Mesendoderm (in vitro differentiated cells): Measurements from ENCODE around the gene GALNTL6.

Experiments
- DNase-seq: peaks from one replicate; pipeline ENCODE4 v3.0.0; 2013
- H2AK5ac ChIP-seq: 2 replicates; pipeline ENCODE4 v1.6.1; 2013; ENCODE audit warnings: low read length, inconsistent platforms
- H2BK120ac ChIP-seq: 2 replicates; pipeline ENCODE4 v1.6.1; 2013; ENCODE audit warnings: low read depth, mild to moderate bottlenecking, low read length, moderate library complexity, mixed read lengths
- H2BK15ac ChIP-seq: replicated peaks from 2 replicates; pipeline ENCODE4 v1.6.1; 2013; ENCODE audit warnings: low read depth, mild to moderate bottlenecking, moderate library complexity
- H2BK5ac ChIP-seq: 2 replicates; pipeline ENCODE4 v1.6.1; 2013; ENCODE audit warnings: low read length, inconsistent platforms
- H3K18ac ChIP-seq: 2 replicates; pipeline ENCODE4 v1.6.1; 2013; ENCODE audit warnings: mild to moderate bottlenecking, low read length, mixed read lengths
- H3K23ac ChIP-seq: one replicate; pipeline ENCODE4 v1.6.1; 2013; ENCODE audit warnings: low read length
- H3K27ac ChIP-seq: 2 replicates; pipeline ENCODE4 v1.5.1; 2013; ENCODE audit warnings: low read depth, mild to moderate bottlenecking, inconsistent platforms, low read length, moderate library complexity
- H3K27me3 ChIP-seq: 2 replicates; pipeline ENCODE4 v1.6.1; 2013; ENCODE audit warnings: low read length, control low read depth, mild to moderate bottlenecking, inconsistent platforms; ENCODE audit not compliant: insufficient read depth, poor library complexity
- H3K36me3 ChIP-seq: 2 replicates; pipeline ENCODE4 v1.6.1; 2013; ENCODE audit warnings: low read length, inconsistent platforms; ENCODE audit not compliant: control insufficient read depth, insufficient read depth
- H3K4ac ChIP-seq: one replicate; pipeline ENCODE4 v1.6.1; 2013; ENCODE audit warnings: low read depth, mild to moderate bottlenecking, low read length, moderate library complexity
- H3K4me1 ChIP-seq: 2 replicates; pipeline ENCODE4 v1.6.1; 2013; ENCODE audit warnings: low read depth, low read length, inconsistent platforms; ENCODE audit not compliant: control insufficient read depth
- H3K4me2 ChIP-seq: 2 replicates; pipeline ENCODE4 v1.6.1; 2013; ENCODE audit warnings: low read length
- H3K4me3 ChIP-seq: 2 replicates; pipeline ENCODE4 v1.5.1; 2013; ENCODE audit warnings: mild to moderate bottlenecking, low read length
- H3K56ac ChIP-seq: one replicate; pipeline ENCODE4 v1.6.1; 2013; ENCODE audit warnings: low read length
- H3K79me1 ChIP-seq: 2 replicates; pipeline ENCODE4 v1.6.1; 2013; ENCODE audit warnings: low read length, inconsistent platforms
- H3K79me2 ChIP-seq: 2 replicates; pipeline ENCODE4 v1.6.1; 2013; ENCODE audit warnings: mild to moderate bottlenecking, low read length; ENCODE audit not compliant: control insufficient read depth, insufficient read depth
- H3K9ac ChIP-seq: 2 replicates; pipeline ENCODE4 v1.6.1; 2013; ENCODE audit warnings: low read length, inconsistent platforms
- H4K5ac ChIP-seq: one replicate; pipeline ENCODE4 v1.6.1; 2013; ENCODE audit warnings: low read length
- H4K8ac ChIP-seq: one replicate; pipeline ENCODE4 v1.6.1; 2013; ENCODE audit warnings: low read depth, mild to moderate bottlenecking, control low read depth, low read length, moderate library complexity
- WGBS: extraction: QIAGEN DNeasy Blood & Tissue Kit; methylation state at CpG from one replicate; pipeline ENCODE4 v1.1.7; 2013; ENCODE audit warnings: low lambda C conversion rate, missing lambda C conversion rate; ENCODE audit not compliant: insufficient coverage; ENCODE audit errors: extremely low coverage; 5-methylcytosine and 5-hydroxymethylcytosine counted together

GALNTL6 gene

GRCh38 chr4:172942840-172943239, 1129.6 kb downstream of the GALNTL6 start:
- no peak overlapping the region for H2BK5ac ChIP-seq
- H3K18ac ChIP-seq = no peak overlapping the region
- no peaks in the 10 kb centered on the region for H3K79me2 ChIP-seq
- peak overlapping the region; percentile 36 for H3K4ac ChIP-seq
- H4K5ac ChIP-seq = no peak overlapping the region
- H2BK15ac ChIP-seq = no peak overlapping the region
- H3K27me3 ChIP-seq = no peaks in the 10 kb centered on the region
- no peak overlapping the region for H3K23ac ChIP-seq
- H3K56ac ChIP-seq = no peak overlapping the region
- H3K79me1 ChIP-seq = no peaks in the 10 kb centered on the region
- H3K4me2 ChIP-seq = no peak overlapping the region
- no peak overlapping the region for H2BK120ac ChIP-seq
- H3K36me3 ChIP-seq = no peaks in the 10 kb centered on the region
- no peak overlapping the region for H4K8ac ChIP-seq
- H3K4me3 ChIP-seq = no peak overlapping the region
- no peaks in the 10 kb centered on the region for H3K4me1 ChIP-seq
- H3K27ac ChIP-seq = no peak overlapping the region
- DNase-seq = no peak
- no peak overlapping the region for H2AK5ac ChIP-seq
- WGBS = no CpG with 5 or more reads among the region's 3 CpGs
- no peak overlapping the region for H3K9ac ChIP-seq

- Histone ChIP-seq H4K8ac (no peak overlapping the region), H3K27me3 (no peaks in the 10 kb centered on the region), H3K79me2 (no peaks in the 10 kb centered on the region), H3K4ac (no peak overlapping the region), H3K4me2 (no peak overlapping the region), H3K36me3 (no peaks in the 10 kb centered on the region), H2BK120ac (no peak overlapping the region), H4K5ac (no peak overlapping the region), H3K79me1 (no peaks in the 10 kb centered on the region), H3K18ac (no peak overlapping the region), H2BK15ac (no peak overlapping the region), H3K4me1 (no peaks in the 10 kb centered on the region), H2BK5ac (no peak overlapping the region), H3K9ac (no peak overlapping the region), H3K56ac (no peak overlapping the region), H3K4me3 (no peak overlapping the region), H3K23ac (no peak overlapping the region), H3K27ac (no peak overlapping the region), H2AK5ac (no peak overlapping the region)
- DNase-seq = peak; percentile 10
Measured at GRCh38 chr4:172945611-172946010, 1132.4 kb downstream of the GALNTL6 start.

GRCh38 chr4:172946503-172946902, 1133.3 kb downstream of the GALNTL6 start:
- no peaks in the 10 kb centered on the region for H3K4me1 ChIP-seq
- no peak overlapping the region for H3K9ac ChIP-seq
- no peak overlapping the region for H2BK5ac ChIP-seq
- no peak overlapping the region for H2AK5ac ChIP-seq
- no peaks in the 10 kb centered on the region for H3K36me3 ChIP-seq
- H2BK120ac ChIP-seq = no peak overlapping the region
- no peak overlapping the region for H3K27ac ChIP-seq
- no peak overlapping the region for H3K23ac ChIP-seq
- no peak overlapping the region for H3K4me3 ChIP-seq
- H3K79me2 ChIP-seq = no peaks in the 10 kb centered on the region
- no peak for DNase-seq
- H4K5ac ChIP-seq = no peak overlapping the region
- no CpG with 5 or more reads among the region's 1 CpG for WGBS
- H3K4ac ChIP-seq = no peak overlapping the region
- no peaks in the 10 kb centered on the region for H3K27me3 ChIP-seq
- H3K56ac ChIP-seq = no peak overlapping the region
- no peak overlapping the region for H3K4me2 ChIP-seq
- H3K79me1 ChIP-seq = no peaks in the 10 kb centered on the region
- no peak overlapping the region for H3K18ac ChIP-seq
- H4K8ac ChIP-seq = no peak overlapping the region
- H2BK15ac ChIP-seq = no peak overlapping the region

- no peaks in the 10 kb centered on the region for H3K36me3 ChIP-seq
- no peaks in the 10 kb centered on the region for H3K4me1 ChIP-seq
- no peak overlapping the region for H2BK120ac ChIP-seq
- no peak overlapping the region for H3K4me2 ChIP-seq
- no peak overlapping the region for H3K9ac ChIP-seq
- H3K27me3 ChIP-seq = no peaks in the 10 kb centered on the region
- H3K4ac ChIP-seq = no peak overlapping the region
- no peaks in the 10 kb centered on the region for H3K79me2 ChIP-seq
- no peak for DNase-seq
- no peak overlapping the region for H3K56ac ChIP-seq
- no peak overlapping the region for H3K4me3 ChIP-seq
- no peak overlapping the region for H3K27ac ChIP-seq
- H2BK5ac ChIP-seq = no peak overlapping the region
- H4K5ac ChIP-seq = no peak overlapping the region
- H4K8ac ChIP-seq = no peak overlapping the region
- H2AK5ac ChIP-seq = no peak overlapping the region
- WGBS = no CpG with 5 or more reads among the region's 3 CpGs
- no peaks in the 10 kb centered on the region for H3K79me1 ChIP-seq
- no peak overlapping the region for H3K18ac ChIP-seq
- no peak overlapping the region for H2BK15ac ChIP-seq
- no peak overlapping the region for H3K23ac ChIP-seq
Measured at GRCh38 chr4:172947594-172947993, 1134.4 kb downstream of the GALNTL6 start.

GRCh38 chr4:172950990-172951389, 1137.8 kb downstream of the GALNTL6 start:
- DNase-seq = peak; percentile 23
- Histone ChIP-seq H3K79me2 (no peaks in the 10 kb centered on the region), H3K36me3 (no peaks in the 10 kb centered on the region), H4K5ac (no peak overlapping the region), H2BK5ac (no peak overlapping the region), H3K4ac (no peak overlapping the region), H3K27ac (no peak overlapping the region), H3K18ac (no peak overlapping the region), H4K8ac (no peak overlapping the region), H3K27me3 (no peaks in the 10 kb centered on the region), H3K4me1 (no peaks in the 10 kb centered on the region), H3K56ac (no peak overlapping the region), H3K23ac (no peak overlapping the region), H2BK120ac (no peak overlapping the region), H3K79me1 (no peaks in the 10 kb centered on the region), H2AK5ac (no peak overlapping the region), H3K9ac (no peak overlapping the region), H3K4me3 (no peak overlapping the region), H2BK15ac (no peak overlapping the region), H3K4me2 (no peak overlapping the region)
- no CpG with 5 or more reads among the region's 2 CpGs for WGBS

- Histone ChIP-seq H2BK120ac (no peak overlapping the region), H3K79me2 (no peaks in the 10 kb centered on the region), H3K27me3 (no peaks in the 10 kb centered on the region), H3K56ac (no peak overlapping the region), H3K18ac (no peak overlapping the region), H3K27ac (no peak overlapping the region), H2AK5ac (no peak overlapping the region), H3K9ac (no peak overlapping the region), H3K4ac (no peak overlapping the region), H2BK5ac (no peak overlapping the region), H4K5ac (no peak overlapping the region), H3K4me1 (no peaks in the 10 kb centered on the region), H2BK15ac (no peak overlapping the region), H3K4me3 (no peak overlapping the region), H3K23ac (no peak overlapping the region), H3K79me1 (no peaks in the 10 kb centered on the region), H4K8ac (no peak overlapping the region), H3K36me3 (no peaks in the 10 kb centered on the region), H3K4me2 (no peak overlapping the region)
- no CpG with 5 or more reads among the region's 11 CpGs for WGBS
- peak; percentile 33 for DNase-seq
Measured at GRCh38 chr4:172951679-172952451, 1138.7 kb downstream of the GALNTL6 start.
